ENCODE results near the gene TGFB2.

TGFB2 gene

GRCh38 chr1:218492874-218493273 is 147.7 kb downstream of the TGFB2 start:
- no peak overlapping the region for H3K9ac ChIP-seq (ENCODE audit: low read length in 5 of 5)
- H3K9me3 ChIP-seq (ENCODE audit: control insufficient read depth in 5 of 5, low read length in 5 of 5): no peaks in the 10 kb centered on the region
- no peaks in the 10 kb centered on the region for H3K27me3 ChIP-seq (ENCODE audit: control insufficient read depth in 5 of 5, insufficient read depth in 4 of 5, low read length in 5 of 5)
- no peak overlapping the region for H3K27ac ChIP-seq (ENCODE audit: low read depth, low read length)
- H3K4me1 ChIP-seq (ENCODE audit: control insufficient read depth in 5 of 5, insufficient read depth in 5 of 5, low read length in 5 of 5): peaks cover 0 to 5% (median 3%) of the 10 kb centered on the region in 5 donors
- H3K4me3 ChIP-seq (ENCODE audit: low read depth in 1 of 5, low read length in 5 of 5): no peak overlapping the region
- H3K36me3 ChIP-seq (ENCODE audit: control insufficient read depth in 5 of 5, insufficient read depth in 5 of 5, low read length in 5 of 5): no peaks in the 10 kb centered on the region

GRCh38 chr1:218493986-218494385 is 148.8 kb downstream of the TGFB2 start:
- peaks cover 0 to 12% (median 10%) of the 10 kb centered on the region in 5 donors for H3K4me1 ChIP-seq (ENCODE audit: control insufficient read depth in 5 of 5, insufficient read depth in 5 of 5, low read length in 5 of 5)

More at GRCh38 chr1:218493986-218494385, 148.8 kb downstream of the TGFB2 start:
- Histone ChIP-seq H3K27ac (ENCODE audit: low read depth, low read length) (no peak overlapping the region), H3K9ac (ENCODE audit: low read length in 5 of 5) (no peak overlapping the region), H3K36me3 (ENCODE audit: control insufficient read depth in 5 of 5, insufficient read depth in 5 of 5, low read length in 5 of 5) (no peaks in the 10 kb centered on the region), H3K27me3 (ENCODE audit: control insufficient read depth in 5 of 5, insufficient read depth in 4 of 5, low read length in 5 of 5) (no peaks in the 10 kb centered on the region), H3K9me3 (ENCODE audit: control insufficient read depth in 5 of 5, low read length in 5 of 5) (no peaks in the 10 kb centered on the region), H3K4me3 (ENCODE audit: low read depth in 1 of 5, low read length in 5 of 5) (no peak overlapping the region)
